ENCODE measurements around the gene PSMG4. TPM values are rescaled to one million over a fixed set of nuclear protein-coding genes. Genes with fewer than 3 reads are reported as not detected.

PSMG4 gene
- total RNA-seq, 5 donors from 2014 or later (not counting 1 experiment from before 2014, with no cell fraction given) = 18.8 to 42.6 (median 33.6) TPM

GRCh38 chr6:3294921-3295871 lies 36.4 kb downstream of the PSMG4 start:
- 83% methylated on average over 21 of the region's 29 CpGs for WGBS (ENCODE audit: insufficient coverage)
- H3K36me3 ChIP-seq (ENCODE audit: control insufficient read depth in 2 of 2, extremely low read depth in 1 of 2, insufficient read depth in 1 of 2, low read length in 1 of 2) = peaks cover 0 to 3% of the 10 kb centered on the region in 2 donors
- Mint-ChIP-seq H3K27me3 (peaks cover 0 to 3% of the 10 kb centered on the region in 2 donors), H3K27ac (no peak overlapping the region), H3K36me3 (peaks cover 4% of the 10 kb centered on the region), H3K4me1 (no peaks in the 10 kb centered on the region), H3K4me3 (no peak overlapping the region), H3K9me3 (no peaks in the 10 kb centered on the region)
- ChIA-PET CTCF (no interaction called here), POLR2A (interaction anchor here in 1 of 2 donors (0.6 kb wide), 1 partner anchor 568 kb away, joined by 8 read pairs; no protein-coding TSS in a partner anchor)
- no peaks in the 10 kb centered on the region for H3K9me3 ChIP-seq
- H3K27me3 ChIP-seq (replicated peaks in 1 of 2; ENCODE audit: control insufficient read depth in 2 of 2, extremely low read depth in 1 of 2, insufficient read depth in 2 of 2, low read length in 1 of 2) = peaks cover 0 to 31% of the 10 kb centered on the region in 2 experiments
- H3K4me1 ChIP-seq (ENCODE audit: control insufficient read depth in 1 of 2, extremely low read depth in 1 of 2, insufficient read depth in 2 of 2, low read length in 2 of 2) = no peaks in the 10 kb centered on the region
- no peak for DNase-seq
- ATAC-seq (replicated peaks in 1 of 4) = no peak
- no peak overlapping the region for H3K27ac ChIP-seq (ENCODE audit: low read length)
- no peak overlapping the region for H3K4me3 ChIP-seq (ENCODE audit: control insufficient read depth in 1 of 2, extremely low read depth in 1 of 2, low read length in 1 of 2)

GRCh38 chr6:3296078-3296477 lies 37.3 kb downstream of the PSMG4 start:
- Mint-ChIP-seq H3K27ac (no peak overlapping the region), H3K4me3 (no peak overlapping the region), H3K4me1 (no peaks in the 10 kb centered on the region), H3K9me3 (no peaks in the 10 kb centered on the region), H3K36me3 (peaks cover 4% of the 10 kb centered on the region), H3K27me3 (peaks cover 0 to 3% of the 10 kb centered on the region in 2 donors)
- no peak overlapping the region for H3K4me3 ChIP-seq (ENCODE audit: control insufficient read depth in 1 of 2, extremely low read depth in 1 of 2, low read length in 1 of 2)
- no peak for ATAC-seq (replicated peaks in 1 of 4)
- ChIA-PET POLR2A (interaction anchor here in 1 of 2 donors (0.6 kb wide), 1 partner anchor 567 kb away, joined by 8 read pairs; no protein-coding TSS in a partner anchor), CTCF (interaction anchor here in 1 of 2 donors (0.8 kb wide), 1 partner anchor 436 kb away, joined by 4 read pairs; no protein-coding TSS in a partner anchor)
- no peak overlapping the region for H3K27ac ChIP-seq (ENCODE audit: low read length)
- H3K4me1 ChIP-seq (ENCODE audit: control insufficient read depth in 1 of 2, extremely low read depth in 1 of 2, insufficient read depth in 2 of 2, low read length in 2 of 2) = no peaks in the 10 kb centered on the region
- H3K9me3 ChIP-seq = no peaks in the 10 kb centered on the region
- peaks cover 0 to 28% of the 10 kb centered on the region in 2 experiments for H3K27me3 ChIP-seq (replicated peaks in 1 of 2; ENCODE audit: control insufficient read depth in 2 of 2, extremely low read depth in 1 of 2, insufficient read depth in 2 of 2, low read length in 1 of 2)
- no peak for DNase-seq
- WGBS (ENCODE audit: insufficient coverage) = 83% methylated on average over 7 of the region's 10 CpGs
- peaks cover 0 to 3% of the 10 kb centered on the region in 2 donors for H3K36me3 ChIP-seq (ENCODE audit: control insufficient read depth in 2 of 2, extremely low read depth in 1 of 2, insufficient read depth in 1 of 2, low read length in 1 of 2)

GRCh38 chr6:3296537-3296936 lies 37.8 kb downstream of the PSMG4 start:
- Mint-ChIP-seq H3K4me3 (no peak overlapping the region), H3K9me3 (no peaks in the 10 kb centered on the region), H3K4me1 (no peaks in the 10 kb centered on the region), H3K36me3 (peaks cover 4% of the 10 kb centered on the region), H3K27ac (no peak overlapping the region), H3K27me3 (peaks cover 0 to 5% of the 10 kb centered on the region in 2 donors)
- Histone ChIP-seq H3K27me3 (replicated peaks in 1 of 2; ENCODE audit: control insufficient read depth in 2 of 2, extremely low read depth in 1 of 2, insufficient read depth in 2 of 2, low read length in 1 of 2) (peaks cover 0 to 28% of the 10 kb centered on the region in 2 experiments), H3K9me3 (no peaks in the 10 kb centered on the region), H3K4me1 (ENCODE audit: control insufficient read depth in 1 of 2, extremely low read depth in 1 of 2, insufficient read depth in 2 of 2, low read length in 2 of 2) (no peaks in the 10 kb centered on the region), H3K36me3 (ENCODE audit: control insufficient read depth in 2 of 2, extremely low read depth in 1 of 2, insufficient read depth in 1 of 2, low read length in 1 of 2) (peaks cover 0 to 3% of the 10 kb centered on the region in 2 donors), H3K4me3 (ENCODE audit: control insufficient read depth in 1 of 2, extremely low read depth in 1 of 2, low read length in 1 of 2) (no peak overlapping the region), H3K27ac (ENCODE audit: low read length) (no peak overlapping the region)
- no peak for ATAC-seq (replicated peaks in 1 of 4)
- POLR2A ChIA-PET = no interaction called here
- CTCF ChIA-PET = interaction anchor here in 1 of 2 donors (0.8 kb wide), 1 partner anchor 435 kb away, joined by 4 read pairs; no protein-coding TSS in a partner anchor
- DNase-seq = no peak
- 85% methylated on average over 11 of the region's 11 CpGs for WGBS (ENCODE audit: insufficient coverage)

- H3K27ac ChIP-seq (ENCODE audit: low read length) = no peak overlapping the region
- peaks cover 0 to 3% of the 10 kb centered on the region in 2 donors for H3K36me3 ChIP-seq (ENCODE audit: control insufficient read depth in 2 of 2, extremely low read depth in 1 of 2, insufficient read depth in 1 of 2, low read length in 1 of 2)
- Mint-ChIP-seq H3K36me3 (peaks cover 4% of the 10 kb centered on the region), H3K27ac (no peak overlapping the region), H3K9me3 (no peaks in the 10 kb centered on the region), H3K4me1 (no peaks in the 10 kb centered on the region), H3K4me3 (no peak overlapping the region), H3K27me3 (peaks cover 0 to 6% of the 10 kb centered on the region in 2 donors)
- H3K4me1 ChIP-seq (ENCODE audit: control insufficient read depth in 1 of 2, extremely low read depth in 1 of 2, insufficient read depth in 2 of 2, low read length in 2 of 2) = no peaks in the 10 kb centered on the region
- ATAC-seq (replicated peaks in 1 of 4) = no peak
- H3K9me3 ChIP-seq = no peaks in the 10 kb centered on the region
- peaks cover 0 to 28% of the 10 kb centered on the region in 2 experiments for H3K27me3 ChIP-seq (replicated peaks in 1 of 2; ENCODE audit: control insufficient read depth in 2 of 2, extremely low read depth in 1 of 2, insufficient read depth in 2 of 2, low read length in 1 of 2)
- CTCF ChIA-PET = interaction anchor here in 1 of 2 donors (0.8 kb wide), 1 partner anchor 435 kb away, joined by 4 read pairs; no protein-coding TSS in a partner anchor
- no peak overlapping the region for H3K4me3 ChIP-seq (ENCODE audit: control insufficient read depth in 1 of 2, extremely low read depth in 1 of 2, low read length in 1 of 2)
- DNase-seq = no peak
- WGBS (ENCODE audit: insufficient coverage) = 86% methylated on average over 7 of the region's 9 CpGs
- POLR2A ChIA-PET = no interaction called here
Observed at GRCh38 chr6:3297006-3297405, 38.3 kb downstream of the PSMG4 start.

- Mint-ChIP-seq H3K27ac (no peak overlapping the region), H3K36me3 (peaks cover 7% of the 10 kb centered on the region), H3K4me3 (no peak overlapping the region), H3K9me3 (no peaks in the 10 kb centered on the region), H3K4me1 (no peaks in the 10 kb centered on the region), H3K27me3 (peaks cover 0 to 10% of the 10 kb centered on the region in 2 donors)
- no peak for DNase-seq
- WGBS (ENCODE audit: insufficient coverage) = 82% methylated on average over 10 of the region's 11 CpGs
- no peaks in the 10 kb centered on the region for H3K9me3 ChIP-seq
- no peaks in the 10 kb centered on the region for H3K4me1 ChIP-seq (ENCODE audit: control insufficient read depth in 1 of 2, extremely low read depth in 1 of 2, insufficient read depth in 2 of 2, low read length in 2 of 2)
- no peak for ATAC-seq (replicated peaks in 1 of 4)
- H3K4me3 ChIP-seq (ENCODE audit: control insufficient read depth in 1 of 2, extremely low read depth in 1 of 2, low read length in 1 of 2) = no peak overlapping the region
- POLR2A ChIA-PET = interaction anchor here in 1 of 2 donors (0.6 kb wide), 1 partner anchor 203 kb away, joined by 11 read pairs; no protein-coding TSS in a partner anchor
- H3K36me3 ChIP-seq (ENCODE audit: control insufficient read depth in 2 of 2, extremely low read depth in 1 of 2, insufficient read depth in 1 of 2, low read length in 1 of 2) = peaks cover 0 to 3% of the 10 kb centered on the region in 2 donors
- CTCF ChIA-PET = no interaction called here
- no peak overlapping the region for H3K27ac ChIP-seq (ENCODE audit: low read length)
- H3K27me3 ChIP-seq (replicated peaks in 1 of 2; ENCODE audit: control insufficient read depth in 2 of 2, extremely low read depth in 1 of 2, insufficient read depth in 2 of 2, low read length in 1 of 2) = peaks cover 0 to 28% of the 10 kb centered on the region in 2 experiments
Observed at GRCh38 chr6:3297909-3298308, 39.2 kb downstream of the PSMG4 start.

- H3K4me1 Mint-ChIP-seq = no peaks in the 10 kb centered on the region
- WGBS (ENCODE audit: insufficient coverage) = 85% methylated on average over 4 of the region's 10 CpGs
Observed at GRCh38 chr6:3299221-3299620, 40.5 kb downstream of the PSMG4 start.

More at GRCh38 chr6:3299221-3299620, 40.5 kb downstream of the PSMG4 start:
- Histone ChIP-seq H3K27ac (ENCODE audit: low read length) (no peak overlapping the region), H3K9me3 (no peaks in the 10 kb centered on the region), H3K4me1 (ENCODE audit: control insufficient read depth in 1 of 2, extremely low read depth in 1 of 2, insufficient read depth in 2 of 2, low read length in 2 of 2) (no peaks in the 10 kb centered on the region), H3K4me3 (ENCODE audit: control insufficient read depth in 1 of 2, extremely low read depth in 1 of 2, low read length in 1 of 2) (no peak overlapping the region), H3K27me3 (replicated peaks in 1 of 2; ENCODE audit: control insufficient read depth in 2 of 2, extremely low read depth in 1 of 2, insufficient read depth in 2 of 2, low read length in 1 of 2) (peaks cover 0 to 27% of the 10 kb centered on the region in 2 experiments), H3K36me3 (ENCODE audit: control insufficient read depth in 2 of 2, extremely low read depth in 1 of 2, insufficient read depth in 1 of 2, low read length in 1 of 2) (peaks cover 0 to 3% of the 10 kb centered on the region in 2 donors)
- no peak for DNase-seq
- no peak overlapping the region for H3K4me3 Mint-ChIP-seq
- ChIA-PET POLR2A (no interaction called here), CTCF (interaction anchor here in 1 of 2 donors (0.6 to 0.7 kb wide), 2 partner anchors 14 to 117 kb away, joined by 3 to 4 read pairs; no protein-coding TSS in a partner anchor)
- peaks cover 0 to 11% of the 10 kb centered on the region in 2 donors for H3K27me3 Mint-ChIP-seq
- H3K27ac Mint-ChIP-seq = no peak overlapping the region
- no peak for ATAC-seq (replicated peaks in 1 of 4)
- peaks cover 14% of the 10 kb centered on the region for H3K36me3 Mint-ChIP-seq
- H3K9me3 Mint-ChIP-seq = peaks cover 0 to 5% (median 0%) of the 10 kb centered on the region in 3 donors
